GM12875 (cell line): ENCODE results near the gene TRIP12.
"Not testable (repeated sequence)": the region's sequence is repeated elsewhere in the genome, so short reads cannot be mapped to it uniquely, and the experiment has no call there.

Experiments
- H3K4me3 ChIP-seq: one replicate; pipeline ENCODE4 v1.5.1; 2011; ENCODE audit warnings: low read depth, low read length, control low read depth
- TF ChIP-seq, protein P1 (sequence below): IDR thresholded peaks from 2 replicates; pipeline ENCODE4 v1.5.1; 2011; ENCODE audit warnings: low read depth, mild to moderate bottlenecking, control low read depth, inconsistent platforms, low read length, moderate library complexity, borderline replicate concordance; ENCODE audit not compliant: insufficient read depth

The TRIP12 gene

GRCh38 chr2:229802785-229803184 lies 119.0 kb downstream of the TRIP12 start:
- TF ChIP-seq, protein P1, sequence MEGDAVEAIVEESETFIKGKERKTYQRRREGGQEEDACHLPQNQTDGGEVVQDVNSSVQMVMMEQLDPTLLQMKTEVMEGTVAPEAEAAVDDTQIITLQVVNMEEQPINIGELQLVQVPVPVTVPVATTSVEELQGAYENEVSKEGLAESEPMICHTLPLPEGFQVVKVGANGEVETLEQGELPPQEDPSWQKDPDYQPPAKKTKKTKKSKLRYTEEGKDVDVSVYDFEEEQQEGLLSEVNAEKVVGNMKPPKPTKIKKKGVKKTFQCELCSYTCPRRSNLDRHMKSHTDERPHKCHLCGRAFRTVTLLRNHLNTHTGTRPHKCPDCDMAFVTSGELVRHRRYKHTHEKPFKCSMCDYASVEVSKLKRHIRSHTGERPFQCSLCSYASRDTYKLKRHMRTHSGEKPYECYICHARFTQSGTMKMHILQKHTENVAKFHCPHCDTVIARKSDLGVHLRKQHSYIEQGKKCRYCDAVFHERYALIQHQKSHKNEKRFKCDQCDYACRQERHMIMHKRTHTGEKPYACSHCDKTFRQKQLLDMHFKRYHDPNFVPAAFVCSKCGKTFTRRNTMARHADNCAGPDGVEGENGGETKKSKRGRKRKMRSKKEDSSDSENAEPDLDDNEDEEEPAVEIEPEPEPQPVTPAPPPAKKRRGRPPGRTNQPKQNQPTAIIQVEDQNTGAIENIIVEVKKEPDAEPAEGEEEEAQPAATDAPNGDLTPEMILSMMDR = no peak
- H3K4me3 ChIP-seq = no peak overlapping the region

DNA sequence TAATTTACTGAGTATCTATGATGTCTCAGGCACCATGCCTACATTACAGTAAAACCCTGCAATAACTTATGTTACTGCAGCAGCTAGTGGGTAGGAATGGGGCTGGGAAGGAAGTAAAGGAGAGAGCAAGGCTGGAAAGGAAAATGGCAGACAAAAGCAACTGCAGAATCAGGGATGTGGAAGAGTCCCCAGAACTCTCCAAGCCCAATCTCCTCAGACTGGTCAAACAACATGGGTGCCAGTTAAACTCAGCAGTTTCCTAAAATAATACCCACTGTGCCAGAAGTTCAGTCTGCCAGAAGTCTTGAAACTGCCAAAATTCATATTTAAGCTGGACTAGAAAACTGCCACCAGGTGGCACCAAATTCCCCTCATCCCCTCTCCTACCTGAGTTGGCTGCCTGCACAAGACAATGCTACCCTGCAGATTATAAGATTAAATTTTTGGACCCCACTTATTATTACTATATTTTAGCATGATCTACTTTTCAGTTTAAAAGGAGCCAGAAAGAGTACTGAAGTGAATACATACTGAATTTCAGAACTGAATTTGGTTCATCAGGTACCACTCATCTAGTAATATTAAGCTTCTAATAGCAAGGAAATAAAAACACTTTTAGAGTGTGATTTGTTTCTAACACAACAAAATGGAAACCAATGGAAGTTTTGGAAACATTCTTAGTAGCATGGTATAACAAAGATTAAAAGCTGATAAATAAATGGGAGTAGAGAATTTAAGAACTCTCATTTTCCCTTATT lies 120.6 kb downstream of the TRIP12 start:
- H3K4me3 ChIP-seq = no peak overlapping the region
- TF ChIP-seq, protein P1 = peak; percentile 62

- H3K4me3 ChIP-seq = no peak overlapping the region
- TF ChIP-seq, protein P1 = no peak
Measured at GRCh38 chr2:229798446-229799155, 123.2 kb downstream of the TRIP12 start.

- TF ChIP-seq, protein P1 = no peak
Measured at GRCh38 chr2:229795058-229795457, 126.8 kb downstream of the TRIP12 start.

GRCh38 chr2:229794636-229795035 lies 127.2 kb downstream of the TRIP12 start:
- no peak overlapping the region for H3K4me3 ChIP-seq
- TF ChIP-seq, protein P1 = no peak

More at GRCh38 chr2:229795058-229795457, 126.8 kb downstream of the TRIP12 start:
- no peak overlapping the region for H3K4me3 ChIP-seq

- H3K4me3 ChIP-seq = not testable (repeated sequence)
Measured at GRCh38 chr2:229786289-229786688, 135.5 kb downstream of the TRIP12 start.

- H3K4me3 ChIP-seq = no peak overlapping the region
- TF ChIP-seq, protein P1 = no peak
Measured at GRCh38 chr2:229784791-229785190, 137.0 kb downstream of the TRIP12 start.
